ENCODE measurements around the gene PLAC1.

Gene PLAC1

DNA sequence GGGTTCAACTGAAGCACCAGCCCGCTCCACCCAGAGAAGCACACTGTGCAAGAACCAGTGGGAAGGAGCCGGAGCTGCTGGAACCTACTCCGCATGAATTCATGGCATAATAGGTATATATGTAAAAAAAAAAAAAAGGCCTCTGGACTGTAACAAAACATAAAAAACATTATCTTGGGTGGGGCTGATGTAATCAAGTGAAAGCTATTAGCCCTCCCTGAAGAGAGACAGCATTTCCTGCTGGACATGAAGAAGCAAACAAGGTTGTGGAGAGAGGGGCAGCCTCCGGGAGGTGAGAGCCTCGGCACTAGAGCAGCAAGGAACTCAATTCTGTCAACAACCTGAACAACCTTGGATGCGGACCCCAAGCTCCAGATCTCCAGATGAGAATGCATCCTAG is 50.7 kb downstream of the PLAC1 start:
- no peaks in the 10 kb centered on the region for H3K27me3 ChIP-seq (ENCODE audit: insufficient read depth, low read depth)
- H4K20me1 ChIP-seq (ENCODE audit: insufficient read depth), result no peaks in the 10 kb centered on the region
- no peak overlapping the region for H3K4me2 ChIP-seq
- no peak overlapping the region for H2AFZ ChIP-seq (ENCODE audit: low read depth)
- no peak overlapping the region for H3K27ac ChIP-seq
- H3K4me3 ChIP-seq (IDR thresholded peaks at IDR 0.05; ENCODE audit: insufficient read depth, low read depth, low read length), result no peak overlapping the region
- no peaks in the 10 kb centered on the region for H3K79me2 ChIP-seq (ENCODE audit: insufficient read depth, low read depth)
- H3K4me1 ChIP-seq (ENCODE audit: low read depth, poor library complexity, severe bottlenecking), result peaks cover 5% of the 10 kb centered on the region
- no peaks in the 10 kb centered on the region for H3K36me3 ChIP-seq (ENCODE audit: insufficient read depth)
- no peak overlapping the region for H3K9ac ChIP-seq
- TF ChIP-seq, protein P1, sequence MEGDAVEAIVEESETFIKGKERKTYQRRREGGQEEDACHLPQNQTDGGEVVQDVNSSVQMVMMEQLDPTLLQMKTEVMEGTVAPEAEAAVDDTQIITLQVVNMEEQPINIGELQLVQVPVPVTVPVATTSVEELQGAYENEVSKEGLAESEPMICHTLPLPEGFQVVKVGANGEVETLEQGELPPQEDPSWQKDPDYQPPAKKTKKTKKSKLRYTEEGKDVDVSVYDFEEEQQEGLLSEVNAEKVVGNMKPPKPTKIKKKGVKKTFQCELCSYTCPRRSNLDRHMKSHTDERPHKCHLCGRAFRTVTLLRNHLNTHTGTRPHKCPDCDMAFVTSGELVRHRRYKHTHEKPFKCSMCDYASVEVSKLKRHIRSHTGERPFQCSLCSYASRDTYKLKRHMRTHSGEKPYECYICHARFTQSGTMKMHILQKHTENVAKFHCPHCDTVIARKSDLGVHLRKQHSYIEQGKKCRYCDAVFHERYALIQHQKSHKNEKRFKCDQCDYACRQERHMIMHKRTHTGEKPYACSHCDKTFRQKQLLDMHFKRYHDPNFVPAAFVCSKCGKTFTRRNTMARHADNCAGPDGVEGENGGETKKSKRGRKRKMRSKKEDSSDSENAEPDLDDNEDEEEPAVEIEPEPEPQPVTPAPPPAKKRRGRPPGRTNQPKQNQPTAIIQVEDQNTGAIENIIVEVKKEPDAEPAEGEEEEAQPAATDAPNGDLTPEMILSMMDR (conservative IDR thresholded peaks at IDR 0.05; ENCODE audit: low read depth, low read length), result no peak

DNA sequence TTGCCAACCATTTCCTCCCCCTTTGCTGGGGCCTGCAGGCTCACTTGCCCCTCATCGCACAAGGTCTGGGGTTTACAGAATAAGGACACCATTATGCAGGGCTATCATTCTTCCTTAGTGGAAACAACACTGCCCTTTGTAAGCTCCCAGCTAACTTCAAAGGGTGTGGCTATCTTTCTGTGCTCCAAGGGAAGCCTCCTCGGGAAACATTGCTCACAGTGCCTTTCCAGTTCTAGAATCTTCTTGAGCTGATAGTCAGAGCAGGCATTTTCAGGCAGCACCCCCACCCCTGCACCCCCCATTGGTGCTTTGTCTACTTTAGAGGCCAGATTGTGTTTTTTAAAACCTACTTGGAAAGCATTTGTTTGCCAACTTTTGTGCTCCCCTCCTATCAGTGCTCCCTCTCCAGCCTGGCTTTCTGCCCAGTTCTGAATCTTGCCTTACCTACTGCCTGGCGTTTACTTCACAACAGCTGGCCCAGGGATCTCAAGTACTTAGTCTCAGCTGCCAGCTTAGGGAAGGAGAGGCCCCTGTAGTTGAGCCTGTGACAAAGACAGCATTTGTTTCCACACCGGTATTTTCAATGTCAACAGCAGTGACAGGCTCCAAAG is 53.5 kb downstream of the PLAC1 start:
- no peaks in the 10 kb centered on the region for H4K20me1 ChIP-seq (ENCODE audit: insufficient read depth)
- no peak overlapping the region for H3K4me3 ChIP-seq (IDR thresholded peaks at IDR 0.05; ENCODE audit: insufficient read depth, low read depth, low read length)
- H3K4me2 ChIP-seq, result no peak overlapping the region
- H3K79me2 ChIP-seq (ENCODE audit: insufficient read depth, low read depth), result no peaks in the 10 kb centered on the region
- peaks cover 17% of the 10 kb centered on the region for H3K4me1 ChIP-seq (ENCODE audit: low read depth, poor library complexity, severe bottlenecking)
- H3K27ac ChIP-seq, result no peak overlapping the region
- H3K9ac ChIP-seq, result no peak overlapping the region
- H3K36me3 ChIP-seq (ENCODE audit: insufficient read depth), result no peaks in the 10 kb centered on the region
- no peak overlapping the region for H2AFZ ChIP-seq (ENCODE audit: low read depth)
- TF ChIP-seq, protein P1 (conservative IDR thresholded peaks at IDR 0.05; ENCODE audit: low read depth, low read length), result no peak
- no peaks in the 10 kb centered on the region for H3K27me3 ChIP-seq (ENCODE audit: insufficient read depth, low read depth)

DNA sequence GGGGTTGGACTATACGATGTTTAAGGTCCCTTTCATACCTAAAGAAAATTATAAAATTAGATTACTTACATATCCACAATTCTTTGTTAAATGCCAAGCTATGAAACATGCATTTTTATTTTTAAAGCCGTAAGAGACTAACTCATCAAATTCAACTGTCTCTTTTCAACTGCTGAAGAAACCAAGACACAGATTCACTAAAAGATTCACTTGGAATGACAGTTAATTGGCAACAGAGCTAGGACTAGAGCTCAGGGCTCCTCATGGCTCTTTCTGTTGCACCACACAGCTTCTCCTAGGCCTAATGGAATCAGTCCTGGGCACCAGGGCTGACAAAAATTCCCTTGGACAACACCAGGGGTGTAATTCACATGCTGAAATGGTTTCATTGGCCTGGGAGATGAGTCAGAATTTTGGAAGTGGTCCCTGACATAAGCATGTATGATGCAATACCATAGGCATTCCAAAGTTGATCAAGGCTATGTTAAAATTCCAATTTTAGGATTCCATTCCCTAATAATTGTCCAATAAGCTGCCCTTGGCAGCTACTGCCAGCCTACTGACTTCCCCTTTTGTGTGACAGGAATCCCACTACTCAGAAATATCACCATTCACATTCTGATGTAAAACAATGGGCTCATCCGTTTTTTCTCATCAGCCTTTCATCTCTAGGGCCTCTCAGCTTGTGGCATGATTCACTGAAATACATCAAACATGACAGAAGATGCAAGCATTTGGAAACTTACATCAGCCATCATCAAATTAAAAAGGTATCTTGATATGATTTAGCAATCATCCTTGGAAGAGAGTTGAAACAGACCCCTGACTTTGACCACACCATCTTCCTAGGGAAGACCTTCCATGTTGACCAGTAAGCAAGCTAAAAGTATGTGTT is 54.2 kb downstream of the PLAC1 start:
- Histone ChIP-seq H3K4me1 (ENCODE audit: low read depth, poor library complexity, severe bottlenecking) (peaks cover 17% of the 10 kb centered on the region), H3K79me2 (ENCODE audit: insufficient read depth, low read depth) (no peaks in the 10 kb centered on the region), H3K9ac (no peak overlapping the region), H3K4me3 (IDR thresholded peaks at IDR 0.05; ENCODE audit: insufficient read depth, low read depth, low read length) (no peak overlapping the region), H3K36me3 (ENCODE audit: insufficient read depth) (no peaks in the 10 kb centered on the region), H2AFZ (ENCODE audit: low read depth) (no peak overlapping the region), H4K20me1 (ENCODE audit: insufficient read depth) (no peaks in the 10 kb centered on the region), H3K4me2 (no peak overlapping the region), H3K27me3 (ENCODE audit: insufficient read depth, low read depth) (no peaks in the 10 kb centered on the region), H3K27ac (no peak overlapping the region)
- TF ChIP-seq, protein P1 (conservative IDR thresholded peaks at IDR 0.05; ENCODE audit: low read depth, low read length), result no peak

DNA sequence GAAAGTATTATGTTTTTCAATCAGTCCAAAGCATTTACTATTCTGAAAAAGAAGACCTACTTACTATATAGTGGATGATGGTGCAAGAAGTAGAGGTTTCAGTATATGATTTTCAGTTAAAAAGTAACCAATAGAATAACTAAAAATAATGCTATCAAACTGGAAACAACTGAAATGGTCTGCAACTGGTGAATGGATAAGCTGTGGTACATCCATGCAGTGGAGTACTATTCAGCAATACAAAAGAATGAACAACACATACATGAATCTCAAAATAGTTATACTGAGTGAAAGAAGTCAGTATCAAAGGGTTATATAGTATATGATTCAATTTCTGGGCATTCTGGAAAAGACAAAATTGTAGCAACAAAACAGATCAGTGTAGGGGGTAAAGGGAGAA is 55.9 kb downstream of the PLAC1 start:
- H2AFZ ChIP-seq (ENCODE audit: low read depth), result no peak overlapping the region
- H3K9ac ChIP-seq, result no peak overlapping the region
- H3K36me3 ChIP-seq (ENCODE audit: insufficient read depth), result no peaks in the 10 kb centered on the region
- H3K4me1 ChIP-seq (ENCODE audit: low read depth, poor library complexity, severe bottlenecking), result peaks cover 13% of the 10 kb centered on the region
- H4K20me1 ChIP-seq (ENCODE audit: insufficient read depth), result no peaks in the 10 kb centered on the region
- no peak overlapping the region for H3K4me2 ChIP-seq
- H3K4me3 ChIP-seq (IDR thresholded peaks at IDR 0.05; ENCODE audit: insufficient read depth, low read depth, low read length), result no peak overlapping the region
- H3K27ac ChIP-seq, result no peak overlapping the region
- H3K27me3 ChIP-seq (ENCODE audit: insufficient read depth, low read depth), result no peaks in the 10 kb centered on the region
- TF ChIP-seq, protein P1 (conservative IDR thresholded peaks at IDR 0.05; ENCODE audit: low read depth, low read length), result no peak
- no peaks in the 10 kb centered on the region for H3K79me2 ChIP-seq (ENCODE audit: insufficient read depth, low read depth)
